Loucy (cell line): ENCODE results near the gene ZNF750.

Source experiments
- H2AFZ ChIP-seq: fragments of 200-600 bp; sonication (generic); 2 replicates; pipeline ENCODE4 v1.6.0; 2016; ENCODE audit warnings: antibody characterized with exemption, mild to moderate bottlenecking, low read length, moderate library complexity
- H3F3A ChIP-seq: fragments of 200-600 bp; 2 replicates; pipeline ENCODE4 v1.6.0; 2016; ENCODE audit warnings: antibody characterized with exemption, low read depth, mild to moderate bottlenecking
- H3K27me3 ChIP-seq: fragments of 200-600 bp; sonication (generic); 2 replicates; pipeline ENCODE4 v1.6.1; 2014; ENCODE audit warnings: low read length, mild to moderate bottlenecking; ENCODE audit not compliant: insufficient read depth, poor library complexity, severe bottlenecking
- H3K36me3 ChIP-seq: fragments of 200-600 bp; sonication (generic); 2 replicates; pipeline ENCODE4 v1.6.1; 2016; ENCODE audit warnings: low read length; ENCODE audit not compliant: insufficient read depth
- H3K4me1 ChIP-seq: fragments of 200-600 bp; sonication (generic); 2 replicates; pipeline ENCODE4 v1.5.1; 2014; ENCODE audit warnings: low read length, mild to moderate bottlenecking; ENCODE audit not compliant: insufficient read depth, poor library complexity, severe bottlenecking
- H3K4me2 ChIP-seq: fragments of 200-600 bp; sonication (generic); 2 replicates; pipeline ENCODE4 v1.6.0; 2014; ENCODE audit warnings: antibody characterized with exemption, low read length, low read depth, mild to moderate bottlenecking; ENCODE audit not compliant: poor library complexity, severe bottlenecking
- H3K4me3 ChIP-seq: fragments of 200-600 bp; sonication (generic); 2 replicates; pipeline ENCODE4 v1.5.1; 2014; ENCODE audit warnings: low read length, mild to moderate bottlenecking, mixed read lengths; ENCODE audit not compliant: poor library complexity, severe bottlenecking
- H3K79me2 ChIP-seq: fragments of 200-600 bp; sonication (generic); 2 replicates; pipeline ENCODE4 v1.6.1; 2014; ENCODE audit warnings: low read length; ENCODE audit not compliant: insufficient read depth
- H3K9ac ChIP-seq: fragments of 200-600 bp; sonication (generic); 2 replicates; pipeline ENCODE4 v1.6.0; 2014; ENCODE audit warnings: mild to moderate bottlenecking, low read depth, low read length, moderate library complexity; ENCODE audit not compliant: poor library complexity, severe bottlenecking
- H3K9me2 ChIP-seq: fragments of 200-600 bp; sonication (generic); replicated peaks from 2 replicates; pipeline ENCODE4 v1.6.1; 2016; ENCODE audit warnings: low read depth, low read length, mixed read lengths
- H3K9me3 ChIP-seq: fragments of 200-600 bp; sonication (generic); 2 replicates; pipeline ENCODE4 v1.6.1; 2014; ENCODE audit warnings: mild to moderate bottlenecking, antibody characterized with exemption, low read length, low read depth; ENCODE audit not compliant: insufficient read depth
- H4K20me1 ChIP-seq: fragments of 200-600 bp; sonication (generic); 2 replicates; pipeline ENCODE4 v1.6.0; 2014; ENCODE audit warnings: antibody characterized with exemption, low read length, mild to moderate bottlenecking; ENCODE audit not compliant: insufficient read depth, poor library complexity, severe bottlenecking
- CTCF ChIP-seq: fragments of 200-600 bp; sonication (generic); conservative IDR thresholded peaks from 2 replicates; pipeline ENCODE4 v1.5.1; 2014; ENCODE audit warnings: mild to moderate bottlenecking, antibody characterized with exemption, low read length
- EZH2phosphoT487 ChIP-seq: fragments of 200-600 bp; IDR thresholded peaks from 2 replicates; pipeline ENCODE4 v1.6.1; 2018; ENCODE audit warnings: antibody characterized with exemption, mild to moderate bottlenecking, moderate library complexity, borderline replicate concordance

ZNF750 gene

GRCh38 chr17:82826956-82827355 lies 12.9 kb downstream of the ZNF750 start:
- Histone ChIP-seq H3K4me1 (no peaks in the 10 kb centered on the region), H3K27me3 (no peaks in the 10 kb centered on the region), H3K36me3 (peaks cover 49% of the 10 kb centered on the region; the same call in 1 of the 2 replicates), H3K4me2 (no peak overlapping the region), H3K79me2 (peaks cover 26% of the 10 kb centered on the region; the same call in 1 of the 2 replicates), H3K4me3 (no peak overlapping the region), H4K20me1 (no peaks in the 10 kb centered on the region), H3F3A (no peaks in the 10 kb centered on the region), H3K9me3 (no peaks in the 10 kb centered on the region), H2AFZ (no peak overlapping the region), H3K9ac (no peak overlapping the region), H3K9me2 (no peaks in the 10 kb centered on the region)
- TF ChIP-seq EZH2phosphoT487 (no peak), CTCF (no peak)

GRCh38 chr17:82826211-82826610 lies 13.6 kb downstream of the ZNF750 start:
- no peak overlapping the region for H3K4me2 ChIP-seq
- H3K27me3 ChIP-seq, result no peaks in the 10 kb centered on the region
- no peak overlapping the region for H2AFZ ChIP-seq
- no peaks in the 10 kb centered on the region for H3K9me2 ChIP-seq
- H3F3A ChIP-seq, result no peaks in the 10 kb centered on the region
- no peaks in the 10 kb centered on the region for H3K9me3 ChIP-seq
- peaks cover 47% of the 10 kb centered on the region; the same call in 1 of the 2 replicates for H3K36me3 ChIP-seq
- H3K4me3 ChIP-seq, result no peak overlapping the region
- no peaks in the 10 kb centered on the region for H4K20me1 ChIP-seq
- peaks cover 26% of the 10 kb centered on the region; the same call in 1 of the 2 replicates for H3K79me2 ChIP-seq
- H3K4me1 ChIP-seq, result no peaks in the 10 kb centered on the region
- TF ChIP-seq CTCF (no peak), EZH2phosphoT487 (no peak)
- H3K9ac ChIP-seq, result no peak overlapping the region

- no peaks in the 10 kb centered on the region for H3K27me3 ChIP-seq
- H3K4me2 ChIP-seq, result no peak overlapping the region
- H3K9ac ChIP-seq, result no peak overlapping the region
- no peaks in the 10 kb centered on the region for H4K20me1 ChIP-seq
- H3K79me2 ChIP-seq, result peaks cover 26% of the 10 kb centered on the region; the same call in 1 of the 2 replicates
- no peaks in the 10 kb centered on the region for H3K4me1 ChIP-seq
- H2AFZ ChIP-seq, result no peak overlapping the region
- H3F3A ChIP-seq, result no peaks in the 10 kb centered on the region
- H3K9me3 ChIP-seq, result no peaks in the 10 kb centered on the region
- TF ChIP-seq CTCF (no peak), EZH2phosphoT487 (no peak)
- H3K4me3 ChIP-seq, result no peak overlapping the region
- no peaks in the 10 kb centered on the region for H3K9me2 ChIP-seq
- H3K36me3 ChIP-seq, result peaks cover 43% of the 10 kb centered on the region; the same call in 1 of the 2 replicates
Measured at GRCh38 chr17:82825540-82826124, 14.2 kb downstream of the ZNF750 start.
